SK-N-SH (cell line): ENCODE results near the gene GRAMD2B. TPM values are rescaled to one million over a fixed set of nuclear protein-coding genes. Genes with fewer than 3 reads are reported as not detected.

Source experiments
- CTCF ChIA-PET: fragments of 300-600, 350-600 bp; formaldehyde crosslinking; extraction: SDS; loops from one replicate; lab custom pipeline; 2021; lab: Yijun Ruan, JAX
- POLR2A ChIA-PET: fragments of 350-600 bp; sonication (Branson Sonifier 250); formaldehyde crosslinking; extraction: SDS; loops from one replicate; lab custom pipeline; 2020; ENCODE audit warnings: antibody characterized with exemption, inconsistent platforms; lab: Yijun Ruan, JAX
- DNase-seq: peaks from one replicate; pipeline ENCODE4 v3.0.0; 2012
- H2AFZ ChIP-seq: fragments of 200-600 bp; sonication (generic); 2 replicates; pipeline ENCODE4 v1.8.1; 2016; ENCODE audit warnings: antibody characterized with exemption, mild to moderate bottlenecking, low read depth
- H3F3A ChIP-seq: fragments of 200-600 bp; sonication (generic); replicated peaks from 2 replicates; pipeline ENCODE3; 2016; ENCODE audit warnings: antibody characterized with exemption, mild to moderate bottlenecking; ENCODE audit not compliant: insufficient read depth
- H3K27ac ChIP-seq, 2 experiments: fragments of 200-500 bp in 1 of 2; fragments of 200-600 bp in 1 of 2; sonication (Bioruptor generic) in 1 of 2; sonication (generic), shearing (Covaris generic) in 1 of 2; 2 replicates each; pipeline versions ENCODE4 v1.5.1 to v1.6.1; 2014 to 2016; ENCODE audit warnings: low read depth in 2 of 2, inconsistent platforms in 1 of 2, low read length in 1 of 2, mild to moderate bottlenecking in 1 of 2, mixed read lengths in 1 of 2
- H3K27me3 ChIP-seq: fragments of 200-600 bp; sonication (generic), shearing (Covaris generic); 2 replicates; pipeline ENCODE4 v1.6.1; 2016; ENCODE audit warnings: mixed run types; ENCODE audit not compliant: insufficient read depth
- H3K36me3 ChIP-seq, 2 experiments: fragments of 200-500 bp in 1 of 2; fragments of 200-600 bp in 1 of 2; sonication (Bioruptor generic) in 1 of 2; sonication (generic) in 1 of 2; replicated peaks in 1 of 2; 2 replicates each; pipeline versions ENCODE3 to v1.5.1; 2014 to 2016; ENCODE audit warnings: low read length in 1 of 2, mild to moderate bottlenecking in 1 of 2; ENCODE audit not compliant: insufficient read depth in 2 of 2, control insufficient read depth in 1 of 2
- H3K4me1 ChIP-seq, 2 experiments: fragments of 200-500 bp in 1 of 2; fragments of 200-600 bp in 1 of 2; sonication (Bioruptor generic) in 1 of 2; sonication (generic), shearing (Covaris generic) in 1 of 2; 2 replicates each; pipeline versions ENCODE4 v1.5.1 to v1.6.1; 2014 to 2016; ENCODE audit warnings: low read depth in 1 of 2, low read length in 1 of 2, mixed run types in 1 of 2; ENCODE audit not compliant: insufficient read depth in 2 of 2, control insufficient read depth in 1 of 2
- H3K4me2 ChIP-seq: fragments of 200-600 bp; sonication (generic), shearing (Covaris generic); 2 replicates; pipeline ENCODE4 v1.6.1; 2017; ENCODE audit warnings: mixed run types
- H3K4me3 ChIP-seq, 2 experiments: fragments of 200-500 bp in 1 of 2; fragments of 200-600 bp in 1 of 2; sonication (Bioruptor generic) in 1 of 2; sonication (generic), shearing (Covaris generic) in 1 of 2; 2 replicates each; pipeline versions ENCODE4 v1.5.1 to v1.8.1; 2014 to 2016; ENCODE audit warnings: low read depth in 2 of 2, inconsistent platforms in 1 of 2, low read length in 1 of 2, mild to moderate bottlenecking in 1 of 2, mixed read lengths in 1 of 2, moderate library complexity in 1 of 2
- H3K79me2 ChIP-seq: fragments of 200-600 bp; sonication (generic); 2 replicates; pipeline ENCODE4 v1.8.1; 2017; ENCODE audit warnings: mild to moderate bottlenecking; ENCODE audit not compliant: insufficient read depth
- H3K9ac ChIP-seq: fragments of 200-600 bp; sonication (generic); 2 replicates; pipeline ENCODE4 v1.6.1; 2017; ENCODE audit warnings: mixed run types
- H3K9me2 ChIP-seq: fragments of 200-600 bp; sonication (generic); 2 replicates; pipeline ENCODE4 v1.6.1; 2017; ENCODE audit warnings: mixed run types
- H3K9me3 ChIP-seq: fragments of 200-600 bp; sonication (generic); 2 replicates; pipeline ENCODE4 v1.6.1; 2017; ENCODE audit warnings: mixed run types, mild to moderate bottlenecking, moderate library complexity
- H4K20me1 ChIP-seq: fragments of 200-600 bp; sonication (generic); 2 replicates; pipeline ENCODE4 v1.6.1; 2017; ENCODE audit warnings: mild to moderate bottlenecking, mixed run types; ENCODE audit not compliant: insufficient read depth
- EZH2phosphoT487 ChIP-seq: fragments of 200-600 bp; sonication (generic); IDR thresholded peaks from 2 replicates; pipeline ENCODE4 v1.6.1; 2017; ENCODE audit warnings: low read depth, mixed run types, mild to moderate bottlenecking, antibody characterized with exemption, moderate library complexity, borderline replicate concordance
- GABPA ChIP-seq: IDR thresholded peaks from 2 replicates; pipeline ENCODE4 v1.4.0; 2012; ENCODE audit warnings: low read depth, mild to moderate bottlenecking
- JUND ChIP-seq: IDR thresholded peaks from 2 replicates; pipeline ENCODE4 v1.4.0; 2012
- MEF2A ChIP-seq: IDR thresholded peaks from 2 replicates; pipeline ENCODE4 v1.4.0; 2012; ENCODE audit warnings: low read depth, borderline replicate concordance
- NFIC ChIP-seq: IDR thresholded peaks from 2 replicates; pipeline ENCODE4 v1.4.0; 2012; ENCODE audit warnings: borderline replicate concordance
- NRF1 ChIP-seq: IDR thresholded peaks from 2 replicates; pipeline ENCODE4 v1.6.1; 2012; ENCODE audit warnings: low read depth, mild to moderate bottlenecking, low read length
- RCOR1 ChIP-seq: fragments of 150-350 bp; IDR thresholded peaks from 2 replicates; pipeline ENCODE4 v1.6.1; 2017; ENCODE audit warnings: antibody characterized with exemption, low read length
- RFX5 ChIP-seq: IDR thresholded peaks from 2 replicates; pipeline ENCODE4 v1.6.1; 2012; ENCODE audit warnings: mild to moderate bottlenecking, improper control_type of control experiment, low read length
- SIN3A ChIP-seq: IDR thresholded peaks from 2 replicates; pipeline ENCODE4 v1.6.1; 2012; ENCODE audit warnings: low read depth, mild to moderate bottlenecking, low read length, moderate library complexity, borderline replicate concordance
- YY1 ChIP-seq: IDR thresholded peaks from 2 replicates; pipeline ENCODE4 v1.4.0; 2012; ENCODE audit warnings: low read depth, mild to moderate bottlenecking
- WGBS: methylation state at CpG from one replicate; pipeline ENCODE4 v1.1.6; 2017; ENCODE audit warnings: low lambda C conversion rate; 5-methylcytosine and 5-hydroxymethylcytosine counted together
- polyA plus RNA-seq, 3 experiments: library from polyadenylated mRNA; depleted of rRNA; stranded (reverse); fragments of >200 nt; gene quantifications; 2 replicates each; pipeline ENCODE4 v1.2.3, GENCODE V29; 2012
- TF ChIP-seq, protein P1 (sequence below): IDR thresholded peaks from 2 replicates; pipeline ENCODE4 v1.4.0; 2012; ENCODE audit warnings: low read depth, borderline replicate concordance
- TF ChIP-seq, protein P2 (sequence below): fragments of 200-600 bp; sonication (generic); IDR thresholded peaks from 2 replicates; pipeline ENCODE4 v1.6.1; 2017; ENCODE audit warnings: antibody characterized with exemption, mild to moderate bottlenecking, moderate library complexity
- TF ChIP-seq, protein P3 (sequence below): fragments of 150-350 bp; IDR thresholded peaks from 2 replicates; pipeline ENCODE4 v1.6.1; 2017; ENCODE audit warnings: antibody characterized with exemption, low read length, low read depth, borderline replicate concordance
- TF ChIP-seq, protein P4 (sequence below): IDR thresholded peaks from 2 replicates; pipeline ENCODE4; 2012
- TF ChIP-seq, protein P5 (sequence below): IDR thresholded peaks from 2 replicates; pipeline ENCODE4 v1.4.0; 2012; ENCODE audit warnings: low read depth

GRAMD2B gene
- polyA plus RNA-seq, 1 of the 3 experiments (the other 2 are of a cell fraction) = 16.0 TPM

DNA sequence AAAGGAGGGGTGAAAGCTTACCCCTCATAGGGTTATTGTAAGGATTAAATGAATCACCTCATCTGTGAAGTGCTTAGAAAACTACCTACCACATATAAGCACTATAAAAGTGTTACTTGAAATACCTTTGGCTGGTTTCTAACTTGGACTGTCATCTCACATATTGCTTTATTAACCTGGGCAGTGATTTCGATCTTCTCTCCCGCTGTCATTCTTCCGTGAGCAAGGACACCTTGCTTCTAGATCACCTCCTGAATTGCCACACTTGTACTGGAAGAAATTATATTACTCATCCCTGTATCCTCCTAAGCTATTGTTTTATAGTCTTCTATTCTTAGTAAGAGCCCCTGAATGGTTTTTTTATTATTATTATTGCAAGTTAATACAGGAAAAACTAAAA, 34.0 kb upstream of the GRAMD2B start:
- 99% methylated on average over 3 of the region's 3 CpGs for WGBS

DNA sequence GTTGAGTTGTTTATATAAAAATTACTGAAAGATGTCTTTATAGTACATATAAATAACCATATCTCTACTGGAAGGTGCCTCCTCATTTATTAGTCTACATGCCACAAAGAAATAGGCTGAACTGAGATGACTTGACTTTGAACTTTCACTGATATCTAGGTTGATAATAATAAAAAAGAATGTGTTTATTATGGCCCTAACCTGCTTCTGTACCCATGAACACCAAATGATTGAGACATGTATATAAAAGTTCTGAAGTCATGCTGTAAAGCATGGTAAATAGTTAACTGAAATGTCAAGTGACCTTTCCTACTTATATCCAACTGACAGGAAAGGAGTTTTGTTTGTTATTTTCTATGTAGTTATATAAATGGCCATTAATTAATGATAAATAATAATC, 33.2 kb upstream of the GRAMD2B start:
- H2AFZ ChIP-seq = no peak overlapping the region
- CTCF ChIA-PET = no interaction called here
- no peak overlapping the region for H3K27ac ChIP-seq
- no peaks in the 10 kb centered on the region for H3K36me3 ChIP-seq
- peaks cover 0 to 14% of the 10 kb centered on the region in 2 experiments; a peak in 3 of 4 replicates for H3K4me1 ChIP-seq
- H3K27me3 ChIP-seq = no peaks in the 10 kb centered on the region
- DNase-seq = no peak
- H3F3A ChIP-seq = peaks cover 22% of the 10 kb centered on the region
- H3K4me3 ChIP-seq = no peak overlapping the region
- no peaks in the 10 kb centered on the region for H3K9me3 ChIP-seq
- POLR2A ChIA-PET = no interaction called here
- H3K9me2 ChIP-seq = no peaks in the 10 kb centered on the region
- no peak overlapping the region for H3K9ac ChIP-seq
- no peak overlapping the region for H3K4me2 ChIP-seq
- H3K79me2 ChIP-seq = no peaks in the 10 kb centered on the region
- H4K20me1 ChIP-seq = no peaks in the 10 kb centered on the region
- TF ChIP-seq, protein P1, sequence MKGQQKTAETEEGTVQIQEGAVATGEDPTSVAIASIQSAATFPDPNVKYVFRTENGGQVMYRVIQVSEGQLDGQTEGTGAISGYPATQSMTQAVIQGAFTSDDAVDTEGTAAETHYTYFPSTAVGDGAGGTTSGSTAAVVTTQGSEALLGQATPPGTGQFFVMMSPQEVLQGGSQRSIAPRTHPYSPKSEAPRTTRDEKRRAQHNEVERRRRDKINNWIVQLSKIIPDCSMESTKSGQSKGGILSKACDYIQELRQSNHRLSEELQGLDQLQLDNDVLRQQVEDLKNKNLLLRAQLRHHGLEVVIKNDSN = no peak
- TF ChIP-seq YY1 (no peak), NFIC (no peak), MEF2A (no peak), NRF1 (no peak), RCOR1 (no peak), GABPA (no peak)
- TF ChIP-seq, protein P2, sequence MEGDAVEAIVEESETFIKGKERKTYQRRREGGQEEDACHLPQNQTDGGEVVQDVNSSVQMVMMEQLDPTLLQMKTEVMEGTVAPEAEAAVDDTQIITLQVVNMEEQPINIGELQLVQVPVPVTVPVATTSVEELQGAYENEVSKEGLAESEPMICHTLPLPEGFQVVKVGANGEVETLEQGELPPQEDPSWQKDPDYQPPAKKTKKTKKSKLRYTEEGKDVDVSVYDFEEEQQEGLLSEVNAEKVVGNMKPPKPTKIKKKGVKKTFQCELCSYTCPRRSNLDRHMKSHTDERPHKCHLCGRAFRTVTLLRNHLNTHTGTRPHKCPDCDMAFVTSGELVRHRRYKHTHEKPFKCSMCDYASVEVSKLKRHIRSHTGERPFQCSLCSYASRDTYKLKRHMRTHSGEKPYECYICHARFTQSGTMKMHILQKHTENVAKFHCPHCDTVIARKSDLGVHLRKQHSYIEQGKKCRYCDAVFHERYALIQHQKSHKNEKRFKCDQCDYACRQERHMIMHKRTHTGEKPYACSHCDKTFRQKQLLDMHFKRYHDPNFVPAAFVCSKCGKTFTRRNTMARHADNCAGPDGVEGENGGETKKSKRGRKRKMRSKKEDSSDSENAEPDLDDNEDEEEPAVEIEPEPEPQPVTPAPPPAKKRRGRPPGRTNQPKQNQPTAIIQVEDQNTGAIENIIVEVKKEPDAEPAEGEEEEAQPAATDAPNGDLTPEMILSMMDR = no peak
- TF ChIP-seq, protein P3, sequence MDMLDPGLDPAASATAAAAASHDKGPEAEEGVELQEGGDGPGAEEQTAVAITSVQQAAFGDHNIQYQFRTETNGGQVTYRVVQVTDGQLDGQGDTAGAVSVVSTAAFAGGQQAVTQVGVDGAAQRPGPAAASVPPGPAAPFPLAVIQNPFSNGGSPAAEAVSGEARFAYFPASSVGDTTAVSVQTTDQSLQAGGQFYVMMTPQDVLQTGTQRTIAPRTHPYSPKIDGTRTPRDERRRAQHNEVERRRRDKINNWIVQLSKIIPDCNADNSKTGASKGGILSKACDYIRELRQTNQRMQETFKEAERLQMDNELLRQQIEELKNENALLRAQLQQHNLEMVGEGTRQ = no peak

More for the DNA sequence above, 34.0 kb upstream of the GRAMD2B start:
- H3K9me3 ChIP-seq = no peaks in the 10 kb centered on the region
- TF ChIP-seq, protein P4, sequence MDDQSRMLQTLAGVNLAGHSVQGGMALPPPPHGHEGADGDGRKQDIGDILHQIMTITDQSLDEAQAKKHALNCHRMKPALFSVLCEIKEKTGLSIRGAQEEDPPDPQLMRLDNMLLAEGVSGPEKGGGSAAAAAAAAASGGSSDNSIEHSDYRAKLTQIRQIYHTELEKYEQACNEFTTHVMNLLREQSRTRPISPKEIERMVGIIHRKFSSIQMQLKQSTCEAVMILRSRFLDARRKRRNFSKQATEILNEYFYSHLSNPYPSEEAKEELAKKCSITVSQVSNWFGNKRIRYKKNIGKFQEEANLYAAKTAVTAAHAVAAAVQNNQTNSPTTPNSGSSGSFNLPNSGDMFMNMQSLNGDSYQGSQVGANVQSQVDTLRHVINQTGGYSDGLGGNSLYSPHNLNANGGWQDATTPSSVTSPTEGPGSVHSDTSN = no peak
- TF ChIP-seq, protein P5, sequence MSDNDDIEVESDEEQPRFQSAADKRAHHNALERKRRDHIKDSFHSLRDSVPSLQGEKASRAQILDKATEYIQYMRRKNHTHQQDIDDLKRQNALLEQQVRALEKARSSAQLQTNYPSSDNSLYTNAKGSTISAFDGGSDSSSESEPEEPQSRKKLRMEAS = no peak
- TF ChIP-seq SIN3A (no peak), NRF1 (no peak), RFX5 (no peak), EZH2phosphoT487 (no peak), JUND (no peak)
- H2AFZ ChIP-seq = no peak overlapping the region
- H4K20me1 ChIP-seq = no peaks in the 10 kb centered on the region
- H3K4me2 ChIP-seq = no peak overlapping the region
- DNase-seq = no peak
- H3K27me3 ChIP-seq = no peaks in the 10 kb centered on the region
- no peak overlapping the region for H3K9ac ChIP-seq
- no peaks in the 10 kb centered on the region for H3K9me2 ChIP-seq
- no peak overlapping the region for H3K27ac ChIP-seq
- H3K36me3 ChIP-seq = no peaks in the 10 kb centered on the region
- ChIA-PET CTCF (no interaction called here), POLR2A (no interaction called here)
- peaks cover 31% of the 10 kb centered on the region for H3F3A ChIP-seq
- H3K4me1 ChIP-seq = peaks cover 0 to 22% of the 10 kb centered on the region in 2 experiments; a peak in 3 of 4 replicates
- no peaks in the 10 kb centered on the region for H3K79me2 ChIP-seq
- H3K4me3 ChIP-seq = no peak overlapping the region
